HG02798 (cell line): ENCODE results near the gene HOXA1.

Source experiments
- ATAC-seq: cut with Tn5 transposase; IDR thresholded peaks from one replicate; pipeline ENCODE4 v1.9.1; 2021; ENCODE audit warnings: mild to moderate bottlenecking; ENCODE audit not compliant: unreplicated experiment, poor library complexity

HOXA1 gene

DNA sequence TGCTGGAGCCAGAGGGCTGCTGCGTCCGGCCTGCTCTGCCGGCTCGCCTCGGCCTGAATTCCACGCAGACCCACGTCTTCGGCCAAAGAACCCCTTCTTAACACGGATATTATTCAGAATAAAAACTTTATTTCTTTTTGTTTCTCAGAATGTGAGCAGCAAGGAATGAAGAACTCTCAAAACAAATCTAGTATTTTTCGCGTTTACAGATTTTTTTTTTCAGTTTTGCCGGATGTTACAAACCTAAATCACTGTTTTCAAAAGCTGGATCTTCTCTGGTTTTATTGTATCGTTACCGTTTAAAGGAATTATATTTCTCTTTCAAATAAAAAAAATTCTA lies 11.1 kb upstream of the HOXA1 start:
- ATAC-seq: no peak

DNA sequence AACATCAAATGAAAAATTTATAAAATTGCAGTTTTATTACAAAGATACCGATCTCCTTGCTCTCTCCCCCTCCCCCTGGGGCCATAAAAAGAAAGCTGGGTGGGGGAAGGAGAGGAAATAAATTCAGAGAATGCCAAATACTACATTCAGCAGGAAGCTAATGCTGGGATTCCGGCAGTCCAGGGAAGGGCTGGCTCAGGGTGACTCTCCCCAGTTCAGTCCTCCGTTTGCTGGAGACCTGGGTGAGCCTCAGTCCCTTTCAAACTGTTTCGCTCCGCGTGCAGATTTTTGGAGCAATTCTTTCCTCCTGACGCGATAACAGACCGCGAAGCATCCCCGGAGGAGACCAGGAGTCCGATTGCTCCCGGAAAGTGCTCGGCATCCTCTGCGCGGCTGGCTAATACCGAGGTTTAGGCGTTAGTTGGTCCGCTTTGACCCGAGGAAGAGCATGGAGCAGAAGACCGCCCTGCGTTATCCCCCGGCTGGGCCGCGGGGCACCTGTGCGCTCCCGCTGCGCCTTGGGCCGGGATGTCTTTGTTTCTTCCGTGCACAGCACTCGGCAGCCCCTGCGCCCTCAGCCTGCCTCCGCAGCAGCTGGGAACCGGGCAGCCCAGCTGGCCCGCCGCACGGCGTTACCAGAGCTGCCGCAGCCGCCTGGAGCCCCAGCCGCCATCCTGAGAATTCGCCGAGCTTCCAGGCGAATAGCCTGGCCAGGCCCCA lies 10.5 kb upstream of the HOXA1 start:
- ATAC-seq: no peak

DNA sequence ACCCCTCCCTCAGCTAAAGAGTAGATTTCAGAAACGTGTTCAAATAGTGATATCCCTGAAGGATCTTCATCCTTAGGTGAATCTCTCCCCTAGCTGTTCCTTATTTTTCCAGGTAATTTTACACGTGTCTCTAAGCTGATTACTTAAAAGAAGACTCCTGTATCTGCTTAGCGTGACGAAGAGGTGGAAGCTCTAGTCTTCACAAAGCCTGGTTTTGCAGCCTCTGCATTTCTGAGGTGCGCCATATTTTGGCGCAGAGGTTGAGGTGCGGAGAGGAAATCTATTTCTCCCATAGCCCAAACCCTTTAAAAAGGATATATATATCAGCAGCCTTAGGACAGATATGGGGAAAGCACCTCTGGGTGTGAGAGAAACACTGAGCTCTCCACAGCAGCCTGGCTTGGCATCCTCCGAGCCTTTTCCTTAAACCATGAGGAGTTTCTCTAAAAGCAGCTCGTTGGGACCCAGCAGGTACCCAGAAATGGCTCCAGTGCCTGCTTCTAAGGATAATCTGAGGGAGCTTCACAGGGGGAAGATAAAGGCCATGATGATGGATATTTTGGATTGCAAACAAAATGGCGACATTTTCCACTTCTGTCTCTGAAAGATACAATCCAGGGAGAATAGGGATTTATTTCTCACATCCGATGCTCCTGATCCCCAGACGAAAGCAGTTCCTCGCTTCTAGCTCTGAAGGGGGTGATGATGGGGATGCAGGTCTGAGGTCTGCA lies 9.7 kb upstream of the HOXA1 start:
- no peak for ATAC-seq

DNA sequence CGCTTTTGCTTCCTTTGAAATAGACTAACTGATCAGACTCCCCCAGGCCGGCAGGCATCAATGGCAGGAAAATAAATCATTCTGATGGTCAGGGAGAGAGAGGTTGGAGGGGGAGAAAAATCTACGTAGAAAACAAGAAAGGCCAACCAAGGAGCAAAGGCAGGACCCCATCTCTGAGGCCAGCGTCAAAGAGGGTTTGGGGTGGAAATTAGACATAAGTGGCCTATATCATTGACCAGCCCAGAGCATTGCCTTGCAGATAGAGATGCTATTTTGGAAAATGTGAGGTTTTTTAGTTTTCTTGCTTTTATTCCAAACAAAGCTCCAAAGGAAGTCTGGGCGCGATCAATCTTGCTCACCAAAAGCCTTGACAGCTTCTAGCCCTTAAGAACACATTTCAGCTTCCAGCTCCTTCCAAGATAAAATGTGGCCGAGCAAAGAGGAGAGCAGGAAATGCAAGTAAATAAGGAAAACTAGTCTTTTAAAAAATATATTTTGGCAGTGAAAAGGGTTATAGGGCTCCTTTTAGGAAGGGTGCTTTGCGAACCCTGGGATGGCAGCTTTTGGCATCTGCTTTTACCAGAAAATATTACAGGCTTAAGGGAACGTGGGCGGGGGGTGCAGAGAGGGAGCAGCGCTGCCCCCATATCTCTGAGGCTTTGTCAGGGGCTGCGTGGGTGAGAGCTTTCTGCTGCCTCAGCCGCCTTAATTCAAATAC lies 8.7 kb upstream of the HOXA1 start:
- no peak for ATAC-seq

DNA sequence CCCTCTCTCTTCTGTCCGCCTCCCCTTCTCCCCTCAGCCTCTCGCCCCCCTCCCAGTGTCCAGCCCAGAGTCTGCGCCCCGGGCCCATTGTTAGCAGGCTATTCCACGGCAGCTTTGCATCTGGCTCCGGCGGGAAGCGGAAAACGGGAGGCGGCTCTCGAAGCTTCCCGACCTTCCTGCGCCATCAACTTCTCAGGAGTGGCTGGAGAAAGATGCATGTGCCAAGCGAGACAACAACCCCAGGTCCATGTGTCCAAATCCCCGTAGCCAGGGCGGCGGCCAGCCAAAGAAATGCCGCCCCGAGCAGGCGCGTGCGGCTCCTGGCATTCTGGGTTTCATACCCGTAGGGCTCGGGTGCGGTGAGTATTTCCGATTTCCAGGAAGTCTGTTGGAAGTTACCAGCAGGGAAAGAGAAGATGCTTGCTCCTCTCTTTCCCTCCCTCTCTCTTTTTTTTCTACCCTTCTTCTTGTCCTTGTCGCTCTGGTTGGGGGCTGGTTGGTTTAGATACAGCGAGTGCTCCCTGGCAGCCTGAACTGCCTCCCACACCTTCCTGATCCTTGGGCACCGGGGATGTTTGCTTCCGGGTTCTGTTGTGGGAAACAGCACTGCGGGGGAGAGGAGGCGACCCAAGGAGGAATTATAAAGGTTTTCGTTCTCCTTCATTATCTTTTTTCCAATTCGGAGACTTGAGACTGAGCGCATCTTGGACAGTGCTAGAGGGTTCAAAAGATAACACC lies 7.9 kb upstream of the HOXA1 start:
- ATAC-seq: no peak

DNA sequence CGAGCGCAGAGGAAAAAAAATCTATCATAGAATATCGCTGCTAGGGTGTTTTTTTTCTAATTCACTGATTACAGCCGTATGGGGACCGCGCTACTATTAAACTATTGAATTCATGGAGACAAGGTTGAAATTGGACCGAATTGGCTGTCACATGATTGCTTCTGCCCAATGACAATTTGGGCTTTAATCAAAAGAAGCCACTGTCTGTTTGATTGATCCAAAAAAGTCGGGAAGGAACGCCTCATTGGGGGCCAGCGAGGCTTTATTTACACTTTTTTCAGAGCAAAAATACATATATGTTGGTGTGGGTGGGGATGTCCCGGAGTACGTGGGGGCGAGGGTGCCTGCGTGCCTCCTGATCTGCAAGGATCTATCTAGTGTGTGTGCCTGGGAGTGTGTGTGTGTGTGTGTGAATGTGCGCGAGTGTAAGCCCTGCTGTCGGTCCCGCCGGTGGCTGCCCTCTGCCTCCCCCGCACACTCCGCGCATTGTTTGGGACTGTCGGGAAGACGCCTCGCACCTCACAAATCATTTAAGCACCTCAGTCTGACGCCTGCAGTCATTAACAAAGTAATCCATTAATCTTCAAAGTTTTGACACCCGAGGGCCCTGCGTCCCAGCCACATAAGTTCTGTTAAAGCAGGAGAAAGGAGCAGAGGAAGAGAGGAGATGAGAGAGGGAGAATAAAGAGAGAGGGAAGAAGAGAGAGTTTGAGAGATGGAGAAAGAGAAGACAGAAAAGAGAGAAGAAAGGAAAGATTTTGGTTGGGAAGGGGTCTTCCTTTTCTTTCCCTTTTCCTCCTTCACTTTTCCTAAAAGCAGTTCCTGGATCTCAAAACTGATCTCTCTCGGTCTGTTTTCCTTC lies 7.0 kb upstream of the HOXA1 start, which contains the start of gene HOXA2:
HOXA2 (minus strand) TSS at position 103 of the 862 bp plus-strand sequence. CDS start 183 bp downstream, outside the sequence.
- ATAC-seq: no peak

DNA sequence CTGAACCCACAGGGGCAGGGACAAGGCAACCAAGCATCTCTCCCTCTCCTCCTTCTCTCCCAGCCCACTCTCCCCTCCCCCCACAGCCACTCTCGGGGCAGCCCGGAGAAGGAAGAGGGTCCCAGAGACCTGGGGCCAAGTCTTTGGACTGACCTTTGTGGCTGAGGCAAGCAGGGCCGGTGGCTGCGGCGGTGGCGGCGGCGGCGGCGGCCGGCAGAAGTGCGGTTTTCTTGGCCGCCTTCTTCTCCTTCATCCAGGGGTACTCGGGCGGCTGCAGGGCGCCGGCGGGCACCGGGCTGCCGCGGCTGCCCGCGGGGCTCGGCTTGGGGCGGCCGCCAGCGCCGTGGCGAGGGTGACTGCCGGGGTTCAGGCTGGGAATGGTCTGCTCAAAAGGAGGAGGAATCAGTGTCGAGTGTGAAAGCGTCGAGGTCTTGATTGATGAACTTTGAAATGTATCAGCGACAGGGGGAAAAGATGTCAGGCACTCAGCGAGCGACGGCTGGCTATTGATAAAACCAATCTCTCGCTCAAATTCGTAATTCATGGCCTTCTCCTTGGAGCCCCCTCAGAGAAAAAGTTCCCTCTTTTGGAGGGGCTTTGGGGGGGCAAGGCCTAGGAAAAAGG lies 6.3 kb upstream of the HOXA1 start:
- ATAC-seq: no peak

DNA sequence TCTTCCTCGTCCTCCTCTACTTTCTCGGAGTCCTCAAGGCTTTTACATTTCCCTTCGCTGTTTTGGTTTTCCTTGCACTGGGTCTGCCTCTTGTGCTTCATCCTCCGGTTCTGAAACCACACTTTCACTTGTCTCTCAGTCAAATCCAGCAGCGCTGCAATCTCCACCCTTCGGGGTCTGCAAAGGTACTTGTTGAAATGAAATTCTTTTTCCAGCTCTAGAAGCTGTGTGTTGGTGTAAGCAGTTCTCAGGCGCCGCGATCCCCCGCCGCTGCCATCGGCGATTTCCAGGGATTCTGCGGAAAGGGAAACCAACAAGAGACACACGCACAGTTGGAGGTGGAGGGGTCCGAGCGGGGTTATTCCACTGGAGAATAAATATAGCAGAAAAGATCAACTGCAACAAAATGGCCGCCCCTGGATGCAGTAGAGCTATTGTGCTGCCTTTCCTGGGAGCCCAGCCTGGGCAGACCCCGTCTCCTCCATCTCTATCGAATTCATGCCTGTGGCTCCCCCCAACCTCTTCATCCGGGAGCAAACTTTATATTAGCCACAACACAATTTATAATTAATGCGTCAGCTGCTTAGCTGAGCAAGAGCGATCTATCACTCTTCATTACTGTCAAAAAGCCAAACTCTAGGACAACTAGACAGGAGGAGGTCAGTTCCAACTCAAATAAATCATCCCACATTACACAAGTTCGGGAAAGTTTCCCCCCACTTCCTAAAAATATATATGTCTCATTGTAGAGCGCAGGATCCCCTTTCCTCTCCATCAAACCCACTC lies 5.6 kb upstream of the HOXA1 start:
- no peak for ATAC-seq

DNA sequence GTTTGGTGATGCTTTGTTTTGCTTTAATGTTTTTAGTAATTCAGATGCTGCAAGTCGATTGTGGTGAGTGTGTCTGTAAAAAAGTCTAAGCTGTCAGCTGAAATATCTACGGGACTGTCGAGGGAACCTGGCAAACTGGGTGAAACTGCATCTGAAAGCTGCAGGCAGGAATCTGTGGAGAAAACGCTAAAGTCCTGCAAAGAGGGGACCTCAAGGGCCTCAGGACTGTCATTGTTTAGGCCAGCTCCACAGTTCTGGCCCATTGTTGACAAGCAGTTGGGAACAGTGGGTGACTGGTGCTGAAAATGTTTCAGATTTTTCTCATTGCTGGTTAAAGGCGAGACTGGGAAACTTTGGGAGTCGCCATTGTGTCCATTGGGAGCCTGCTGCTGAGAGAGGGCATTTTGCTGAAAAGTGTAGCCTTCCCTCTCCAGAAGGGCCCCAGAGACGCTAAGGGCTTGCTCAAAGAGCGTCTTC lies 4.9 kb upstream of the HOXA1 start:
- no peak for ATAC-seq

DNA sequence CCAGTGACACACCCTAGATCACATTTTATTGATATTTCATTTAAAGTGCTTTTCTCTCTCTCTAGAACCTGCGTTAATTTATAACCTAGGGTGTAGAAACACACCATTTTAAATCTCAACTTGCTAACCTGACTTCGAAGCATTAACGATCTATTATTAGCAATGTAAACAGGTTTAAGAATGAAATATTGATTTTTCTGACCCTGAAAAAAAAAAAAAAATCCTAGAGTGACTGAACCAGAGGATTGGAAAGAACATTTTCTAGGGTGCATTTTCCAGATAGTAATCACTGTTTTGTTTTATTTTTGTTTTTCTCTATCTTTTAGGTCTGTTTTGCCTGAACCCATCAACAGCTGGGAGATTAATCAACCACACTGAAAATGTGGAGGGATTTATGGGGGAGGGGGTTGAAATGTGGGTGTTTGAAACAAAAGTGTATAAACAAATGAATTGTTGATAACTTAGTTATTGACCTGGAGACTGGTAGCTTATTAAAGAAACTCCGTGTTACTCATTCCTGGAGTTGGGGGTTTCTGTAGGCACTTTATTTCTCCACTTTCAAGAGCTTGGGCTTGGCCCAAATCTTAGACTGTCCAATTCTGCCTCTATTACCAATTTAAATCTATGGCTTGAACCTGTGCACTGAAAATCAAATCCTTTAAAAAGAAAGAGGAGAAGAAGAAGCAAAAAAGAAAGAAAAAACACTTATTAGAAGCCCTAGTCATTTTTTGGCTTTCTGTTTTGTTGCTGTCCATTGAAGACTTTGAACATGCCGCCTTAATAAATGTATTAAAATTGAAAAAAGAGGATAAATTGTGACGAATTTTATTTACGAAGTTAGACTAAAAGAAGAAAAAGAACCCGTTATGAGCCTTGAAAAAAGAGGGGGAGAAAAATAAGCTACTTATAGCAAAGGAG lies 3.9 kb upstream of the HOXA1 start:
- no peak for ATAC-seq

DNA sequence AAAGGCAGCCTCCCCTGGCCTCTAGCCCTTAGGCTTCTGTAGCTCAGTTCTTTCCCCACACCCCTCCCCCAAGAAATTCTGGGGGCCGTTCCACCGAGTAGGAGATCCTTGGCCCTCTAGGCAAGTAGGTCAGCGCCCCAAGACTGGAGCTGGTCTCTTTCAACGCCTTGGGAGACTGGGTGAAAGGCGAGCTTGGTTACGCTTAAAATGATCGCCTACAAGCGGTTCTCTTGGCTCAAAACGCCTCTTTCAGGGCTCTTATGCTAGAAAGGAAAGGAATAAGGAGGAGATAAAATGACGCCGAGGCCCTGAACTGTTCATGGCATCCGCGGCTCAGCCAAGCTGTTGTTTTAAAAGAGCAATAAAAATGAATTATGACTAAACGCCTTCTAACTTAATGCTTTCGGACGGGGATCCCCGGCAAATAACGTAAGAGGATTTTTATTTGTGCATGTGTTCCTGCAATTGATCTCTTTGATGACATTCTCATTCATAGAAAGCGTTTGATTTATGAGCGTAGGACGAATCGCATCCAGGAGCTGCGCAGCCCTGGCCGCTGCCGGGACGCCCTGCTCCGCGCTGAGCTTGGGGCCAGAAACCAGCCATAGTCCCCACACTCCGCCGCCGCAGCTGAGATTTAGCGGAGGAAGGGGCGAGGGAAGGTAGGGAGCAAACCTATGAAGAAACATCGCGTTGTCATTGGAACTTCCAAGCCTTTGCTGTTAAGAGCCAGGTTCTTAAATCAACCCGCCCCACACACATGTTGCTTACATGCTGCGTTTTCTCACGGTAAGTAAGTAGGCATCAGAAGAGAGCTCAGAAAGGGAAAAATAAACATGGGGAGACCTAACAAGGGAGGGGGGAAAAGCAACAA lies 3.0 kb upstream of the HOXA1 start:
- ATAC-seq: no peak

DNA sequence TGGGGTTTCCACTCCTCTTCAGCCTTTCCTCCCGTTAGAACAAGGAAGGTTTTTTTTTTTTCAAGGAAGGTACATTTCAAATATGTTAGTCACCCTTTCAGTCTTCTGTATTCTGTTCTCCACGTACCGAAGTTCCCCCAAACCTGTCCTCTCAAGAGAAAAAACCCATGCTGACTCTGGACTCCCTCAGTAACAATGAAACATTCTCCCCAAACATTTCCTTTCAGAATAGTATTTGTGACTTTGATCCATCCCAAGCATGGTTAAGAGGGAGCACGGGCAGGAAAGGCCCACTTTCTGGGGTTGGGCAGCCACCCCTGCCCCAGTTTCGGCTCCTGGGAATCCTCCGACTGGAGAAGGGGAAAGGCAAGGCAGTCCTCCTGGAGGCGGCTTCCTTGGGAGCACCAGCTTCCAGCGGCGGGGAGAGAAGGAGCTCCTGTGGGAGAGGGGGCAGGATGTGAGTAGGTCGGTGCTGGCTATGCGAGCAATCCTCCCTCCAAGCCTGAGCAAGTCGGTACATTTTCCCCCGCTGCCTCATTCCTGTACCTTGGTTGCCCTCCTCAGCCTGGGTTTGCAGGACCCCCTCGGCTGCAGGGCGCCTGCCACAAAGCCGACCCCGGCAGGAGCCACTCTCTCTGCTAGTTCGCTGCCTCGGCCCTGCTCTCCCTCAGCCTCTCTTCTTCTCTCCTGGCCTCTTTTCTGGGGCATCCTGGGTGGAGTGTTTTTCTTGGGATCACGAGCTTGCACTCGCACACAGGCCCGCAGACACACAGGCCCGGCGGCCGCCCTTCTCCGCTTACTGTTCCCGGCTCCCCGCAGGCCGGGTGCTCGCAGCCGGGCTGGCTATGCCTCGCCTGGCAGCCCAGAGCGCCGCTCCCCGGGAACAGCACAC lies 2.1 kb upstream of the HOXA1 start:
- no peak for ATAC-seq

DNA sequence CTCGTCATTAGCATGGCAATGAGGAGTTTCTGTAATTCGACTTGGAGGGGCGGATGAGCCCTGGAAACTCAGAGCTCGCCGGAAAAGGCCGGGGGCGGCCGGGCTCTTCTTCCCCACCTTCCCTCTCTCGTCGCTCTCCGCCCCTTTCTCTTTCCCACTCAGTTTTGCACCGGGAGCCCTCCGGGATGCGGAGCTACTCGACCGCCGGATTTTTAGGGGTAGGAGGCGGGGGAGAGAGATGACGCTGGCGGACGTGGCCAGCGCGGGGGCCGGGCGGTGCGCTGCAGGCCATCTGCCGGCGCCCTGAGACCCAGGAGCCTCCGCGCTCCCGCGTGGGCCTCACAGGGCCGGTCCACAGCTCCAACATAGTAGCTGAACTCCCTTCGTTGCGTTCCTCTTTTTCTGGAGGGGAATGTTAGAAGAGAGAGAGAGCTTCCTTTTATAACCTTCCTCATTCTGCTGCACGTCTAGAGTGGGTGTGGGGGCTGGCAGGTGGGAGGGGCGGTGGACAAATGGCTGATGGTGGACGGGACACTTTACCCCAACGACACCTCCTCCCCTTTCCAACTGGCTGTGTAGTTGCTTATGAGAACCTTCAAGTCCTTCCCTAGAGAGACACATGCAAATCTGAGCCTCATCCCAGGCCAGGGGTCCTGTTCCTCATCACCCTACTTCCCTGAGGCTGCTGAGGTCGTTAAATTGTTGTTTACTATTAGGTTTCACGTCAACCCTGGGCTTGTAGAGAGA lies 1.1 kb upstream of the HOXA1 start:
- ATAC-seq: no peak

DNA sequence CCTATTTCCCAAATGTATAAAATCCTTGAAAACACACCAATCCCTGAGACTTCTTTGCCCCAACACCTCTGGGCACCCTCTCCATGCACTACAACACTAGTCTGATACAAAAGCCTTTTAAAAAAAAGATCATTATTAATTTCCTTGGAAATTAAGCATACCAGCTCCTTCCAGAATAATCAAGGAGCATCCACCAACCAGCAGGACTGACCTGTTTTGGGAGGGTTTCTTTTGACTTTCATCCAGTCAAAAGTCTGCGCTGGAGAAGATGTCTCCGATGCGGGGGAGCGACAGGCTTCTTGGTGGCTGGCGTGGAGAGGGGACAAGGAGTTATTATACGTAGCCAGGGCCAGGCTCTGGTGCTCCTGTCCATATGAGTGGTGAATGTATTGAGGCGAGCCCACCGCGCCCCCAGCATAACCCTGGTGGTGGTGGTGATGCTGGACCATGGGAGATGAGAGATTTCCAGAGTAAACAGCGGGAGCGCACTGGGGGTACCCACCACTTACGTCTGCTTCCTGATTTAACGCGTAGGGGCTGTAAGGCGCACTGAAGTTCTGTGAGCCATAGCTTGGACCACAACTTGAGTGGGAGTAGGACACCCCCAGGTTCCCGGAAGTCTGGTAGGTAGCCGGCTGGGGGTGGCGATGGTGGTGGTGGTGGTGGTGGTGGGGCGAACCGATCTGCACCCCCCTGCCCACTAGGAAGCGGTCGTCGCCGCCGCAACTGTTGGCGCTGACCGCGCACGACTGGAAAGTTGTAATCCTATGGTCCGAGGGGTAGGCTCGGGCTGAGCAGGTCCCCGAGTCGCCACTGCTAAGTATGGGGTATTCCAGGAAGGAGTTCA lies 527 bp downstream of the HOXA1 start:
- ATAC-seq: peak; percentile 11
